A549 (cell line): ENCODE measurements around the gene TMEM132D.

Source experiments
- TF ChIP-seq, protein P1 (sequence below): fragments of >200 bp; sonication (Bioruptor Twin); formaldehyde crosslinking; IDR thresholded peaks from 3 replicates; pipeline ENCODE4 v1.5.1; 2016
- TF ChIP-seq, protein P2 (sequence below): fragments of 200-600 bp; sonication (generic); IDR thresholded peaks from 2 replicates; pipeline ENCODE4 v1.6.1; 2016; ENCODE audit warnings: antibody characterized with exemption, mild to moderate bottlenecking, moderate library complexity

DNA sequence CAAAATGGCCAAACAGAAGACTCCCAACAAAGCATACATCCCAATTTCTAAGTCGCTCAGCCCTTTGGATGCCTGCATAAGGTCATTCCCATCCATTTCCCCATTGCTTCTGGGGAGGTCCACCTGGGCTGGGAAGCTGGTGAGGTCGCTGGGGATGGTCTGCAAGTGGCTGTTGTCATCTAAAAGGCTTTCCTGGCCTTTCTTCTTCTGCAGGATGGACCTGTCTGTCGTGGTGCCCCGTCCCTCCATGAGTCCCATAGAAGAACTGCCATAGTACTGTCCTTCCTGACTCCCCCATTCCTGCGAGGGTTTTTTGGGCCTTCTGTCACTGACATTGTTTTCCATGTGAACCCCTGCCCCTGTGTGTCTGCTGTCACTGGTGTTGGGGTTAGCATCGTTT, 829.4 kb downstream of the TMEM132D start:
- TF ChIP-seq, protein P1, sequence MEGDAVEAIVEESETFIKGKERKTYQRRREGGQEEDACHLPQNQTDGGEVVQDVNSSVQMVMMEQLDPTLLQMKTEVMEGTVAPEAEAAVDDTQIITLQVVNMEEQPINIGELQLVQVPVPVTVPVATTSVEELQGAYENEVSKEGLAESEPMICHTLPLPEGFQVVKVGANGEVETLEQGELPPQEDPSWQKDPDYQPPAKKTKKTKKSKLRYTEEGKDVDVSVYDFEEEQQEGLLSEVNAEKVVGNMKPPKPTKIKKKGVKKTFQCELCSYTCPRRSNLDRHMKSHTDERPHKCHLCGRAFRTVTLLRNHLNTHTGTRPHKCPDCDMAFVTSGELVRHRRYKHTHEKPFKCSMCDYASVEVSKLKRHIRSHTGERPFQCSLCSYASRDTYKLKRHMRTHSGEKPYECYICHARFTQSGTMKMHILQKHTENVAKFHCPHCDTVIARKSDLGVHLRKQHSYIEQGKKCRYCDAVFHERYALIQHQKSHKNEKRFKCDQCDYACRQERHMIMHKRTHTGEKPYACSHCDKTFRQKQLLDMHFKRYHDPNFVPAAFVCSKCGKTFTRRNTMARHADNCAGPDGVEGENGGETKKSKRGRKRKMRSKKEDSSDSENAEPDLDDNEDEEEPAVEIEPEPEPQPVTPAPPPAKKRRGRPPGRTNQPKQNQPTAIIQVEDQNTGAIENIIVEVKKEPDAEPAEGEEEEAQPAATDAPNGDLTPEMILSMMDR, result no peak
- TF ChIP-seq, protein P2, sequence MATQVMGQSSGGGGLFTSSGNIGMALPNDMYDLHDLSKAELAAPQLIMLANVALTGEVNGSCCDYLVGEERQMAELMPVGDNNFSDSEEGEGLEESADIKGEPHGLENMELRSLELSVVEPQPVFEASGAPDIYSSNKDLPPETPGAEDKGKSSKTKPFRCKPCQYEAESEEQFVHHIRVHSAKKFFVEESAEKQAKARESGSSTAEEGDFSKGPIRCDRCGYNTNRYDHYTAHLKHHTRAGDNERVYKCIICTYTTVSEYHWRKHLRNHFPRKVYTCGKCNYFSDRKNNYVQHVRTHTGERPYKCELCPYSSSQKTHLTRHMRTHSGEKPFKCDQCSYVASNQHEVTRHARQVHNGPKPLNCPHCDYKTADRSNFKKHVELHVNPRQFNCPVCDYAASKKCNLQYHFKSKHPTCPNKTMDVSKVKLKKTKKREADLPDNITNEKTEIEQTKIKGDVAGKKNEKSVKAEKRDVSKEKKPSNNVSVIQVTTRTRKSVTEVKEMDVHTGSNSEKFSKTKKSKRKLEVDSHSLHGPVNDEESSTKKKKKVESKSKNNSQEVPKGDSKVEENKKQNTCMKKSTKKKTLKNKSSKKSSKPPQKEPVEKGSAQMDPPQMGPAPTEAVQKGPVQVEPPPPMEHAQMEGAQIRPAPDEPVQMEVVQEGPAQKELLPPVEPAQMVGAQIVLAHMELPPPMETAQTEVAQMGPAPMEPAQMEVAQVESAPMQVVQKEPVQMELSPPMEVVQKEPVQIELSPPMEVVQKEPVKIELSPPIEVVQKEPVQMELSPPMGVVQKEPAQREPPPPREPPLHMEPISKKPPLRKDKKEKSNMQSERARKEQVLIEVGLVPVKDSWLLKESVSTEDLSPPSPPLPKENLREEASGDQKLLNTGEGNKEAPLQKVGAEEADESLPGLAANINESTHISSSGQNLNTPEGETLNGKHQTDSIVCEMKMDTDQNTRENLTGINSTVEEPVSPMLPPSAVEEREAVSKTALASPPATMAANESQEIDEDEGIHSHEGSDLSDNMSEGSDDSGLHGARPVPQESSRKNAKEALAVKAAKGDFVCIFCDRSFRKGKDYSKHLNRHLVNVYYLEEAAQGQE, result no peak
